MM.1S (cell line): ENCODE measurements around the gene SYNGR1.

Experiments used
- DNase-seq: peaks from one replicate; pipeline ENCODE4 v3.0.0-alpha.2; 2015
- H2AFZ ChIP-seq: fragments of 300-600 bp; sonication (generic); 2 replicates; pipeline ENCODE4 v1.6.0; 2016; ENCODE audit warnings: antibody characterized with exemption, low read length
- H3F3A ChIP-seq: fragments of 300-600 bp; sonication (generic); 2 replicates; pipeline ENCODE4 v1.6.1; 2016; ENCODE audit warnings: mild to moderate bottlenecking, antibody characterized with exemption, low read length, moderate library complexity, mixed read lengths; ENCODE audit not compliant: insufficient read depth
- H3K27ac ChIP-seq: fragments of 300-600 bp; sonication (generic); 2 replicates; pipeline ENCODE4 v1.5.1; 2016; ENCODE audit warnings: mild to moderate bottlenecking, low read length
- H3K27me3 ChIP-seq: fragments of 300-600 bp; sonication (generic); replicated peaks from 2 replicates; pipeline ENCODE4 v1.6.0; 2016; ENCODE audit warnings: low read length; ENCODE audit not compliant: insufficient read depth
- H3K36me3 ChIP-seq: fragments of 300-600 bp; sonication (generic); replicated peaks from 2 replicates; pipeline ENCODE4 v1.6.1; 2016; ENCODE audit warnings: mild to moderate bottlenecking, low read length, mixed read lengths; ENCODE audit not compliant: insufficient read depth
- H3K4me1 ChIP-seq: fragments of 300-600 bp; sonication (generic); 2 replicates; pipeline ENCODE4 v1.6.1; 2016; ENCODE audit warnings: low read length, mixed read lengths
- H3K4me2 ChIP-seq: fragments of 300-600 bp; sonication (generic); 2 replicates; pipeline ENCODE4 v1.6.0; 2016; ENCODE audit warnings: low read depth, low read length
- H3K4me3 ChIP-seq: fragments of 300-600 bp; sonication (generic); 2 replicates; pipeline ENCODE4 v1.5.1; 2016; ENCODE audit warnings: low read length, mixed read lengths
- H3K79me2 ChIP-seq: fragments of 300-600 bp; sonication (generic); 2 replicates; pipeline ENCODE4 v1.6.1; 2016; ENCODE audit warnings: mixed run types, low read length, mixed read lengths
- H3K9ac ChIP-seq: fragments of 300-600 bp; sonication (generic); 2 replicates; pipeline ENCODE4 v1.6.1; 2016; ENCODE audit warnings: low read length, mixed read lengths
- H3K9me2 ChIP-seq: fragments of 300-600 bp; sonication (generic); replicated peaks from 2 replicates; pipeline ENCODE4 v1.6.1; 2016; ENCODE audit warnings: mild to moderate bottlenecking, low read length, mixed read lengths; ENCODE audit not compliant: insufficient read depth
- H3K9me3 ChIP-seq: fragments of 300-600 bp; sonication (generic); replicated peaks from 2 replicates; pipeline ENCODE4 v1.6.1; 2016; ENCODE audit warnings: mild to moderate bottlenecking, low read length, mixed read lengths; ENCODE audit not compliant: insufficient read depth
- H4K20me1 ChIP-seq: fragments of 300-600 bp; sonication (generic); 2 replicates; pipeline ENCODE4 v1.6.1; 2016; ENCODE audit warnings: mild to moderate bottlenecking, low read length, moderate library complexity, mixed read lengths; ENCODE audit not compliant: insufficient read depth
- EZH2 ChIP-seq: fragments of 300-600 bp; sonication (generic); optimal IDR thresholded peaks from 2 replicates; pipeline ENCODE3; 2017; ENCODE audit warnings: low read depth, mild to moderate bottlenecking, antibody characterized with exemption, low read length, mixed read lengths
- EZH2phosphoT487 ChIP-seq: fragments of 300-600 bp; sonication (generic); IDR thresholded peaks from 2 replicates; pipeline ENCODE4 v1.6.1; 2018; ENCODE audit warnings: antibody characterized with exemption, low read length
- TF ChIP-seq, protein P1 (sequence below): fragments of 300-600 bp; sonication (generic); IDR thresholded peaks from 2 replicates; pipeline ENCODE4 v1.5.1; 2016; ENCODE audit warnings: antibody characterized with exemption, low read length, mixed read lengths

The SYNGR1 gene

DNA sequence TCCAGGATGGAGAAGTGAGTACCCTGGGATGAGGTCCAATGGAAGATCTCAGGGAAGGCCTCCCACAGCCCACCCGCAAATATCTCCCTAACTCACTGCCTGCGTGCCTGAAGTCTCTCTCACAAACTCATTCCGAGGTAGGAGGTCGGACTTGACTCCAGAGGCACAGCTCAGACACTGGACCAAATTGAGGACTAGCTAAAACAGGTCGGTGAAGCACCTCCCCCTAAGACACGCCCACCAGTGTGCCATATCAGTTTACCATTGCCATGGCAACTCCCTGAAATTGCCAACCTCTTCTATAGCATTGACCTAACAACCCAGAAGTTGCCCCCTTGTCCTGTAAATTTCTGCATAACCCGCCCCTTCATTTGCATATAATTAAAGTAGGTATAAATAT, 47.9 kb upstream of the SYNGR1 start:
- Histone ChIP-seq H3K4me2 (no peak overlapping the region), H2AFZ (no peak overlapping the region), H3K79me2 (no peaks in the 10 kb centered on the region), H3K27me3 (no peaks in the 10 kb centered on the region), H3K4me3 (no peak overlapping the region), H4K20me1 (no peaks in the 10 kb centered on the region), H3K9me2 (no peaks in the 10 kb centered on the region), H3K27ac (no peak overlapping the region), H3K36me3 (no peaks in the 10 kb centered on the region), H3K4me1 (peaks cover 9% of the 10 kb centered on the region), H3K9me3 (no peaks in the 10 kb centered on the region), H3K9ac (no peak overlapping the region), H3F3A (no peaks in the 10 kb centered on the region)
- DNase-seq = no peak
- TF ChIP-seq, protein P1, sequence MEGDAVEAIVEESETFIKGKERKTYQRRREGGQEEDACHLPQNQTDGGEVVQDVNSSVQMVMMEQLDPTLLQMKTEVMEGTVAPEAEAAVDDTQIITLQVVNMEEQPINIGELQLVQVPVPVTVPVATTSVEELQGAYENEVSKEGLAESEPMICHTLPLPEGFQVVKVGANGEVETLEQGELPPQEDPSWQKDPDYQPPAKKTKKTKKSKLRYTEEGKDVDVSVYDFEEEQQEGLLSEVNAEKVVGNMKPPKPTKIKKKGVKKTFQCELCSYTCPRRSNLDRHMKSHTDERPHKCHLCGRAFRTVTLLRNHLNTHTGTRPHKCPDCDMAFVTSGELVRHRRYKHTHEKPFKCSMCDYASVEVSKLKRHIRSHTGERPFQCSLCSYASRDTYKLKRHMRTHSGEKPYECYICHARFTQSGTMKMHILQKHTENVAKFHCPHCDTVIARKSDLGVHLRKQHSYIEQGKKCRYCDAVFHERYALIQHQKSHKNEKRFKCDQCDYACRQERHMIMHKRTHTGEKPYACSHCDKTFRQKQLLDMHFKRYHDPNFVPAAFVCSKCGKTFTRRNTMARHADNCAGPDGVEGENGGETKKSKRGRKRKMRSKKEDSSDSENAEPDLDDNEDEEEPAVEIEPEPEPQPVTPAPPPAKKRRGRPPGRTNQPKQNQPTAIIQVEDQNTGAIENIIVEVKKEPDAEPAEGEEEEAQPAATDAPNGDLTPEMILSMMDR = no peak
- no peak for TF ChIP-seq EZH2
- TF ChIP-seq EZH2phosphoT487 = no peak

DNA sequence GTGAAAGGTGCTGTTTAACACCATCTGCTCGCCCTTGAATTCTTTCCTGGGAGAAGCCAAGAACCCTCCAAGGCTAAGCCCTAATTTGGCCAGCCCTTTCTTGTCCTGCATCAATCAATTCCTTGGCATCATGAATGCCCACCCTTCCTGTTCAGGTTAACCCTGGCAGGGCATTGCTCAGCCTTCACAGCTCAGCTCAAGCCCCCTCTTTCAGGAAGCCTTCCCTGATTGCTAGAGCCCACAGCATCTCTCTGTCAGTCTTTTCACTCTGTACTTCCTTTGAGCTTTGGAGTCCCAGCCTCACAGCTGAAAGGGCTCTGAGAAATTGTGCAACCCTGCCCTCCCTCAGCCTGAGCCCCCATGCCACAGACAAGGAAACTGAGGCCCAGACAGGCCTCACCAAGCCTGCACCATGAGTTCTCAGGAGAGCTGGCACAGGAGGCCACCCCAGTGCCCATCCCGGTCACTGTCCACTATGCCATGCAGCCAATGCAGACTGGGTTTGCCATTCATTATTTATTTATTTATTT, 47.3 kb upstream of the SYNGR1 start:
- Histone ChIP-seq H3K79me2 (no peaks in the 10 kb centered on the region), H3F3A (no peaks in the 10 kb centered on the region), H3K4me3 (no peak overlapping the region), H3K9me2 (no peaks in the 10 kb centered on the region), H4K20me1 (no peaks in the 10 kb centered on the region), H3K9ac (no peak overlapping the region), H3K4me2 (no peak overlapping the region), H3K27ac (no peak overlapping the region), H3K27me3 (no peaks in the 10 kb centered on the region), H3K4me1 (peaks cover 4% of the 10 kb centered on the region), H3K9me3 (no peaks in the 10 kb centered on the region), H3K36me3 (no peaks in the 10 kb centered on the region), H2AFZ (no peak overlapping the region)
- DNase-seq = no peak
- no peak for TF ChIP-seq EZH2

DNA sequence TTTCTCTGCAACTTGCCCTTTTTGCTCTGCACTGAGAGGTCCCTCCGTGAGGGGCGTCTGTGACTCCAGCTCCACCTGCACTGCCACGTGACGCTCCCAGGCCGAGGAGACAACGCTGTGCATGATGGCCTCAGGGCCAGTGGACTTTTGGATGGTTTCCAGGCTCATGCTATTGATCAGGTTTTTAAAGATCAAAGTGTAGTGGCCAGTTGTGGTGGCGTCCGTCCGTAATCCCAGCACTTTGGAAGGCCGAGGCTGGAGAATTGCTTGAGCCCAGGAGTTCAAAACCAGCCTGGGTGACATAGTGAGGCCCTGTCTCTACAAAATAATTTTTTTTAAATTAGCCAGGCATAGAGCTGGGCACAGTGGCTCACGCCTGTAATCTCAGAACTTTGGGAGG, 46.4 kb upstream of the SYNGR1 start:
- TF ChIP-seq, protein P1 = no peak
- TF ChIP-seq EZH2 = no peak

DNA sequence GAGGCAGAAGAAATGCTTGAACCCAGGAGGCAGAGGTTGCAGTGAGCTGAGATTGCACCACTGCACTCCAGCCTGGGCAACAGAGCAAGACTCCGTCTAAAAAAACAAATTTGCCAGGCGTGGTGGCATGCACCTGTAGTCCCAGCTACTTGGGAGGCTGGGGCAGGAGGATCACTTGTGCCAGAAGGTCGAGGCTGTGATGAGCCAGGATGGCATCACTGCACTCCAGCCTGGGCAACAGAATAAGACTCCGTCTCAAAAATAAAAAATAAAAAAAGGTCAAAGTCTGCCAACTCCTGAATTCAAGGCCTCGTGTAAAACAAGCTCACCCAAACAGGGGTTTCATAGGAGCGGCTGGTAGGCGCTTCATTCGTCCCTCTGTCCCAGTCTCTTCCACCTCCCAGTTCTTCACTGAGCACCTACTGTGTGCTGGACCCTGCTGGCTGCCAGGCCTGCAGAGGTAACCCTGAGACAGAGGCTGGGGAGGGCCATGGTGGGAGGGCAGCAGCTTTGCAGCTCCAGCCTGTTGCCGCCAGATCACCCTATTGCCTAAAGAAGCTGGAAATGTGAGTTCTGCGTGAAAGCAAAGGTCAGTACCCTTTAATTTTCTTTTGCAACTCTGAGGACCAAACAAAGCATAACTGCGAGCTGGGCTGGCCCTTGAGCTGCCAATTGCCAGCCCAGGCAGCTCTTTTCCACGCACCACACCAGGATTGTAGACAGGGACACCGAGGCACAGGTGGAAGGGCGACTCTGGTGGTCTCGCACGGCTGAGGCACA, 45.7 kb upstream of the SYNGR1 start:
- no peak overlapping the region for H3K9ac ChIP-seq
- H3F3A ChIP-seq = peaks cover 7% of the 10 kb centered on the region
- no peak overlapping the region for H3K4me3 ChIP-seq

More for the DNA sequence above, 46.4 kb upstream of the SYNGR1 start:
- H3K9me2 ChIP-seq = no peaks in the 10 kb centered on the region
- no peak overlapping the region for H2AFZ ChIP-seq
- no peak overlapping the region for H3K9ac ChIP-seq
- no peak overlapping the region for H3K27ac ChIP-seq
- no peaks in the 10 kb centered on the region for H4K20me1 ChIP-seq
- no peaks in the 10 kb centered on the region for H3K4me1 ChIP-seq
- H3K36me3 ChIP-seq = no peaks in the 10 kb centered on the region
- H3K4me3 ChIP-seq = no peak overlapping the region
- no peak for DNase-seq
- H3F3A ChIP-seq = peaks cover under 1% of the 10 kb centered on the region
- H3K4me2 ChIP-seq = no peak overlapping the region
- H3K9me3 ChIP-seq = no peaks in the 10 kb centered on the region
- H3K79me2 ChIP-seq = no peaks in the 10 kb centered on the region
- H3K27me3 ChIP-seq = no peaks in the 10 kb centered on the region

More for the DNA sequence above, 45.7 kb upstream of the SYNGR1 start:
- Histone ChIP-seq H3K27ac (no peak overlapping the region), H3K27me3 (no peaks in the 10 kb centered on the region), H2AFZ (no peak overlapping the region), H3K4me2 (no peak overlapping the region), H3K9me3 (no peaks in the 10 kb centered on the region), H3K79me2 (no peaks in the 10 kb centered on the region), H3K4me1 (0 out of 2 replicates have a peak, but pooled peaks cover 4% of the 10 kb centered on the region), H3K36me3 (no peaks in the 10 kb centered on the region), H4K20me1 (no peaks in the 10 kb centered on the region), H3K9me2 (no peaks in the 10 kb centered on the region)
- DNase-seq = no peak
- TF ChIP-seq, protein P1 = no peak
- TF ChIP-seq EZH2 (no peak), EZH2phosphoT487 (no peak)
